Large intestine (tissue), 1 donor: ENCODE data around the gene ZNF512B. TPM values are rescaled to one million over a fixed set of nuclear protein-coding genes. Genes with fewer than 3 reads are reported as not detected.

Source experiments
- polyA plus RNA-seq: library from polyadenylated mRNA; unstranded; fragments of 120-200 nt; gene quantifications from one replicate; pipeline ENCODE4 v1.2.1, GENCODE V29; 2013

Gene ZNF512B
- polyA plus RNA-seq, 1 donor, result 8.1 TPM

Other genes starting within 250 kb of the ZNF512B start
- gene LIME1, start 233.3 kb downstream of the ZNF512B start, polyA plus RNA-seq, result 7.5 TPM
- 61.5 TPM for gene SLC2A4RG, start 230.2 kb downstream of the ZNF512B start, polyA plus RNA-seq
- 4.1 TPM for gene ZBTB46, start 138.7 kb downstream of the ZNF512B start, polyA plus RNA-seq
- gene ABHD16B, start 108.4 kb downstream of the ZNF512B start, polyA plus RNA-seq, result not detected
- gene TPD52L2, start 104.7 kb downstream of the ZNF512B start, polyA plus RNA-seq, result 63.6 TPM
- gene DNAJC5, start 74.8 kb downstream of the ZNF512B start, polyA plus RNA-seq, result 21.9 TPM
- 54.2 TPM for gene UCKL1, start 13.5 kb downstream of the ZNF512B start, polyA plus RNA-seq
- 5.0 TPM for gene SAMD10, start 9.7 kb upstream of the ZNF512B start, polyA plus RNA-seq
- gene PRPF6, start 11.2 kb upstream of the ZNF512B start, polyA plus RNA-seq, result 59.7 TPM
- 1.2 TPM for gene C20orf204, start 66.3 kb upstream of the ZNF512B start, polyA plus RNA-seq
- 5.3 TPM for gene SOX18, start 79.7 kb upstream of the ZNF512B start, polyA plus RNA-seq
- 32.6 TPM for gene TCEA2, start 93.3 kb upstream of the ZNF512B start, polyA plus RNA-seq
- gene RGS19, start 109.6 kb upstream of the ZNF512B start, polyA plus RNA-seq, result 5.9 TPM
- 0.81 TPM for gene OPRL1, start 110.2 kb upstream of the ZNF512B start, polyA plus RNA-seq
- 0.19 TPM for gene LKAAEAR1, start 114.5 kb upstream of the ZNF512B start, polyA plus RNA-seq
- not detected for gene NPBWR2, start 137.6 kb upstream of the ZNF512B start, polyA plus RNA-seq
- 2.6 TPM for gene MYT1, start 194.5 kb upstream of the ZNF512B start, polyA plus RNA-seq